ENCODE measurements around the gene STMP1.
"Not testable (repeated sequence)": the region's sequence is repeated elsewhere in the genome, so short reads cannot be mapped to it uniquely, and the experiment has no call there.

STMP1 gene

GRCh38 chr7:135662373-135663114 is at the start of gene STMP1:
TSS of gene STMP1 (plus strand) at chr7:135662514.
- DNase-seq (ENCODE audit: low read depth, low spot score), result peak; percentile 98

GRCh38 chr7:135616136-135616535 is 46.2 kb upstream of the STMP1 start:
- DNase-seq (ENCODE audit: low read depth, low spot score), result no peak

- no peak for DNase-seq (ENCODE audit: low read depth, low spot score)
Observed at GRCh38 chr7:135617781-135618180, 44.5 kb upstream of the STMP1 start.

GRCh38 chr7:135618510-135618909 is 43.8 kb upstream of the STMP1 start:
- no peak for DNase-seq (ENCODE audit: low read depth, low spot score)

GRCh38 chr7:135620447-135620846 is 41.9 kb upstream of the STMP1 start:
- DNase-seq (ENCODE audit: low read depth, low spot score), result no peak

GRCh38 chr7:135620980-135621850 is 41.1 kb upstream of the STMP1 start:
- peak; percentile 22 for DNase-seq (ENCODE audit: low read depth, low spot score)

- no peak for DNase-seq (ENCODE audit: low read depth, low spot score)
Observed at GRCh38 chr7:135634191-135634878, 28.0 kb upstream of the STMP1 start.

GRCh38 chr7:135639690-135640089 is 22.6 kb upstream of the STMP1 start:
- DNase-seq (ENCODE audit: low read depth, low spot score), result not testable (repeated sequence)

- DNase-seq (ENCODE audit: low read depth, low spot score), result no peak
Observed at GRCh38 chr7:135644154-135644553, 18.2 kb upstream of the STMP1 start.

- DNase-seq (ENCODE audit: low read depth, low spot score), result no peak
Observed at GRCh38 chr7:135644729-135645128, 17.6 kb upstream of the STMP1 start.

- DNase-seq (ENCODE audit: low read depth, low spot score), result no peak
Observed at GRCh38 chr7:135645296-135645904, 16.9 kb upstream of the STMP1 start.

- no peak for DNase-seq (ENCODE audit: low read depth, low spot score)
Observed at GRCh38 chr7:135647755-135648154, 14.6 kb upstream of the STMP1 start.

- no peak for DNase-seq (ENCODE audit: low read depth, low spot score)
Observed at GRCh38 chr7:135648235-135648634, 14.1 kb upstream of the STMP1 start.

- peak; percentile 20 for DNase-seq (ENCODE audit: low read depth, low spot score)
Observed at GRCh38 chr7:135650831-135651573, 11.3 kb upstream of the STMP1 start.

- no peak for DNase-seq (ENCODE audit: low read depth, low spot score)
Observed at GRCh38 chr7:135653340-135654080, 8.8 kb upstream of the STMP1 start.

- DNase-seq (ENCODE audit: low read depth, low spot score), result no peak
Observed at GRCh38 chr7:135658564-135658963, 3.8 kb upstream of the STMP1 start.

GRCh38 chr7:135659159-135659846 is 3.0 kb upstream of the STMP1 start:
- DNase-seq (ENCODE audit: low read depth, low spot score), result no peak

GRCh38 chr7:135661311-135662122 is 797 bp upstream of the STMP1 start:
- no peak for DNase-seq (ENCODE audit: low read depth, low spot score)

GRCh38 chr7:135662123-135662372 is 266 bp upstream of the STMP1 start:
- no peak for DNase-seq (ENCODE audit: low read depth, low spot score)

All from ELF-1 (cell line).